ENCODE measurements around the gene ZSWIM7.

The ZSWIM7 gene

DNA sequence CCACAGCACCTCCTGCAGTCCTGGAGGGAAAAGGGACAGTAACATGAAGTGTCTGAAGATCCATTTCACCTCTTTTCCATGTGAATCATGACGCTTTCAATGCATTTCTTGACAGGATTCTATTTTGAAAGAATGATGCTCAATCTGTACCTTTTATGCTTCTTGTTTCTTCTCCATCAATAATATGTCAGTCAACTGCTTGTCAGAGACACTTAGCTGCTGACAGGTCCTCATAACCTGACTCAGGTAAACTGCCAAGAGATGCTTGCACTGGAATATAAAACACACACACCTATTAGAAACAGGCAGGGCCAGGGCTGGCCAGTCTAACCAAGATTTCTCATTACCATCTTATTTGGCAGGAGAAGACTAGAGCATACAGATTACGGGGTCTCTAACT lies 21.6 kb downstream of the ZSWIM7 start:
- TF ChIP-seq, protein P1, sequence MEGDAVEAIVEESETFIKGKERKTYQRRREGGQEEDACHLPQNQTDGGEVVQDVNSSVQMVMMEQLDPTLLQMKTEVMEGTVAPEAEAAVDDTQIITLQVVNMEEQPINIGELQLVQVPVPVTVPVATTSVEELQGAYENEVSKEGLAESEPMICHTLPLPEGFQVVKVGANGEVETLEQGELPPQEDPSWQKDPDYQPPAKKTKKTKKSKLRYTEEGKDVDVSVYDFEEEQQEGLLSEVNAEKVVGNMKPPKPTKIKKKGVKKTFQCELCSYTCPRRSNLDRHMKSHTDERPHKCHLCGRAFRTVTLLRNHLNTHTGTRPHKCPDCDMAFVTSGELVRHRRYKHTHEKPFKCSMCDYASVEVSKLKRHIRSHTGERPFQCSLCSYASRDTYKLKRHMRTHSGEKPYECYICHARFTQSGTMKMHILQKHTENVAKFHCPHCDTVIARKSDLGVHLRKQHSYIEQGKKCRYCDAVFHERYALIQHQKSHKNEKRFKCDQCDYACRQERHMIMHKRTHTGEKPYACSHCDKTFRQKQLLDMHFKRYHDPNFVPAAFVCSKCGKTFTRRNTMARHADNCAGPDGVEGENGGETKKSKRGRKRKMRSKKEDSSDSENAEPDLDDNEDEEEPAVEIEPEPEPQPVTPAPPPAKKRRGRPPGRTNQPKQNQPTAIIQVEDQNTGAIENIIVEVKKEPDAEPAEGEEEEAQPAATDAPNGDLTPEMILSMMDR (IDR thresholded peaks at IDR 0.05; ENCODE audit: borderline replicate concordance, insufficient read depth, low read depth, low read length): no peak
- H3K4me3 ChIP-seq (ENCODE audit: low read depth, low read length): no peak overlapping the region

DNA sequence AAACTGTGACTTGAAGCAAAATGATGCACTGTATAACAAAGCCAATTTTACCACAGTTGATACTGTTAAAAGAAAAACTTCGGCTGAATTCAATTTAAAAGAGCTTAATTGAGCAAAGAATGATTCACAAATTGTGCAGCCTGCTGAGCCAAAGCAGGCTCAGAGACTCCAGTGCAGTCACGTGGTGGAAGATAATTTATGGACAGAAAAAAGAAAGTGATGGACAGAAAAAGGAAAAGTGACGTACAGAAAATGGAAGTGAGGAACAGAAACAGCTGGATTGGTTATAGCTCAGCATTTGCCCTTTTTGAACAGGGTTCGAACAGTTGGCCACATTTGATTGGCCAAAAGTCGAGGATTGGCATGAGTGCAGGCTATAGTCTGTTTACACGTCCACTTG lies 25.7 kb downstream of the ZSWIM7 start:
- H3K4me3 ChIP-seq (ENCODE audit: low read depth, low read length): no peak overlapping the region
- TF ChIP-seq, protein P1 (IDR thresholded peaks at IDR 0.05; ENCODE audit: borderline replicate concordance, insufficient read depth, low read depth, low read length): no peak

DNA sequence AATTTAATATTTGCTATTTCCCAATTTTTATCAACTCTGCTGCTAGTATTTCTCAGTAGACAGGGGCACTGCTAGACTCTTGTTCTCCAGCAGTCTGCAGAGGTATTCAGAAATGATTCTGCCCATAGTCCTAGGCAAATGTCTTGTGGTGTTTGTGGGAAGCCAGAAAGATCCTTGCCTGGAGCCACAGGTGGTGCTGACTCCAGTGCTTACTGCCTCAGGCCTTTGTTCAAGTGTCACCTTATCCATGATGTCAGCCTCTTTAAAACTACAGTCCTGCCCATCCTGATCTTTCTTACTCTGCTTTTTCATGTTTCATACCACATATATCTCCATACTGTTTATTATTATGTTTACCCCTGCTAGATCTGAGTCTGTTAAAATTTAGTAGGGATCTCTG lies 26.5 kb downstream of the ZSWIM7 start:
- no peak overlapping the region for H3K4me3 ChIP-seq (ENCODE audit: low read depth, low read length)
- TF ChIP-seq, protein P1 (IDR thresholded peaks at IDR 0.05; ENCODE audit: borderline replicate concordance, insufficient read depth, low read depth, low read length): no peak

DNA sequence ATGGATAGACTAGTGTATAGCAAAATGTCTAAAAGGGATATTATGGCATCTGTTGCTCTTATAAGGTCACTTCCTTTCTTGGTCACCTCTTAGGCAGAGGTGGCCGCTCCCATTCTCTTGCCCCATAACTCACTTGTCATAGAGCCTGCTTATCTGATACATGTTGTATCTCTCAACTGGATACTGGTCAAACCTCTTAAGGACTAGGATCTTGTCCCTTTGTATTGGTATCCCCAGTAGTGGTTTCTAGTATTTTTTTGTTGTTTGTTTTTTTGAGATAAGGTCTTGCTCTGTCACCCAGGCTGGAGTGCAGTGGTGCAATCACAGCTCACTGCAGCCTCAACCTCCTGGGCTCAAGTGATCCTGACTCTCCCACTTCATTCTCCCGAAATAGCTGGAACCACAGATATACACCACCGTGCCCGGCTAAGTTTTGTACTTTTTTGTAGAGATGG lies 27.0 kb downstream of the ZSWIM7 start:
- TF ChIP-seq, protein P1 (IDR thresholded peaks at IDR 0.05; ENCODE audit: borderline replicate concordance, insufficient read depth, low read depth, low read length): no peak
- no peak overlapping the region for H3K4me3 ChIP-seq (ENCODE audit: low read depth, low read length)

DNA sequence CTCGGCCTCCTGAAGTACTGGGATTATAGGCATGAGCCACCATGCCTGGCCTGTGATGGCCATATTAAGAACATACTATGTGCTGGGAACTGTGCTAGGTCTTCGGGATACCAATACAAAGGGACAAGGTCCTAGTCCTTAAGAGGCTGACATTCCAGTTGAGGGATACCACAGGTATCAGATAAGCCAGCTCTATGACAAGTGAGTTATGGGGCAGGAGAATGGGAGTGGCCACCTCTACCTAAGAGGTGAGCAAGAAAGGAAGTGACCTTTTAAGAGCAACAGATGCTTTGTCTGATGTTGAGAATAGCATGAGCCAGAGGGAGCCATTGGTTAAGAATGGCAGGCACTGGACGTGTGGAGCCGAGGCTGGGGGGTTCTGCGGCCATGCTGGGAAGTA lies 27.6 kb downstream of the ZSWIM7 start:
- no peak overlapping the region for H3K4me3 ChIP-seq (ENCODE audit: low read depth, low read length)
- TF ChIP-seq, protein P1 (IDR thresholded peaks at IDR 0.05; ENCODE audit: borderline replicate concordance, insufficient read depth, low read depth, low read length): no peak

DNA sequence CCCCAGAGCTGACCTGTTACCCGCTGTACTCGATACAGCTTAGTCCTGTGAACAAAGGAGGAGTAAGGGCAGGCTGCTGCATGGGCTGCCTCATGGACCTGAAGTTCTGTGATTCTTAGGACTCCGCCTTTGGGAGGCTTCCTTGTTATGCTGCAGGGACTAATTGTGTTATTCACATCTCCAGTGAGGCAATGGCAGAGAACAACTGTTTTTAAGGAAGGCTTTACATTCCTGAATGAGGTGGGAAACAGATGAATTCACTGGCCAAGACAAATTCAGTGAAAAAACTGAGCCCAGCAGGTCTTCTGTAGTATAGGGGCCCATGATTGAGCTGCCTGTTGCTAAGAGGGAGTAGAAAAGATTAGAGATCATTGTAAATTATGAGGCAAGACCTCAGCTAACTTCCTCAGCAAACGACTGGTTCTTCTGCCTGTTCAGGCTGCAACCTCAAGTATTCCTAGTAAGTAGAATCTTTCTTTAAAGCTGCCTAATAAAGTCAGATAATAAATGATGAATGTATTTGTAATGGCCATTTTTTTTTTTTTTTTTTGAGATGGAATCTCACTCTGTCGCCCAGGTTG lies 28.3 kb downstream of the ZSWIM7 start:
- no peak overlapping the region for H3K4me3 ChIP-seq (ENCODE audit: low read depth, low read length)
- TF ChIP-seq, protein P1 (IDR thresholded peaks at IDR 0.05; ENCODE audit: borderline replicate concordance, insufficient read depth, low read depth, low read length): no peak

DNA sequence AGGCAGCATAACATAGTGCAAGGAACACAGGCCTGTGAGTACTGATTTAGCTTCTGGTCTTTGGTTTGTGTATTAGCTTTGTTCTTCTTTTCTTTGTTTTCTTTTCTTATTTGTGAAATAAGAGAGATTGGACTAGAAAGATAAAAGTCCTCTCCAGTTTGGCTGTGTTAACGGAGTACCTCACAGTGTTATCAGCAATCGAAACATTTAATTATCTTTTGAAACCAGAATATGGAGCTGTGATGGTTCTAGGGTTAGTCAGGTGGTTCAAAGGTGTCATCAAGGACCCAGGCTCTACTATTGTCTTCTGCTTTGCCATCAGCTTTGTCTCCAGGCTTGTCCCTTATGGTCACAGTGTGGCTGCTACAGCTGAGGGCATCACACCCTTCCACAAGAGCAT lies 29.0 kb downstream of the ZSWIM7 start:
- TF ChIP-seq, protein P1 (IDR thresholded peaks at IDR 0.05; ENCODE audit: borderline replicate concordance, insufficient read depth, low read depth, low read length): no peak
- H3K4me3 ChIP-seq (ENCODE audit: low read depth, low read length): no peak overlapping the region
